Sigmoid colon (tissue), 7 donors: Measurements from ENCODE around the gene SUGCT. TPM values are rescaled to one million over a fixed set of nuclear protein-coding genes. Genes with fewer than 3 reads are reported as not detected.
"Not testable (repeated sequence)": the region's sequence is repeated elsewhere in the genome, so short reads cannot be mapped to it uniquely, and the experiment has no call there.

ENCODE experiments used
- DNase-seq: peaks from one replicate; pipeline ENCODE4 v3.0.0-alpha.2; 2019
- H3K27ac ChIP-seq, 4 donors: fragments of 200-600 bp; sonication (generic); one replicate each; pipeline ENCODE4 v1.5.1; 2016 to 2019; ENCODE audit warnings: mild to moderate bottlenecking in 1 of 4
- H3K27me3 ChIP-seq, 3 donors: fragments of 200-600 bp; sonication (generic); one replicate each; pipeline ENCODE4 v1.5.1; 2019; ENCODE audit warnings: mild to moderate bottlenecking in 1 of 3
- H3K36me3 ChIP-seq, 4 donors: fragments of 200-600 bp; sonication (generic); one replicate each; pipeline ENCODE4 v1.5.1; 2016 to 2019
- H3K4me1 ChIP-seq, 4 donors: fragments of 200-600 bp; sonication (generic); one replicate each; pipeline ENCODE4 v1.5.1; 2017 to 2019
- H3K4me3 ChIP-seq, 4 donors: fragments of 200-600 bp; sonication (generic); one replicate each; pipeline ENCODE4 v1.5.1; 2017 to 2019; ENCODE audit warnings: mild to moderate bottlenecking in 2 of 4, moderate library complexity in 1 of 4
- H3K9me3 ChIP-seq, 4 donors: fragments of 200-600 bp in 3 of 4; sonication (generic) in 3 of 4; one replicate each; pipeline versions ENCODE4 v1.5.1 to v1.6.1; 2013 to 2019
- CTCF ChIP-seq, 4 experiments: fragments of 450-650 bp in 3 of 4; fragments of 200-600 bp in 1 of 4; IDR thresholded peaks; one replicate each; pipeline ENCODE4 v1.5.1; 2016 to 2019; ENCODE audit warnings: antibody characterized with exemption in 4 of 4, mild to moderate bottlenecking in 3 of 4, moderate library complexity in 2 of 4
- EP300 ChIP-seq, 4 donors: sonication (generic); formaldehyde crosslinking; IDR thresholded peaks; one replicate each; pipeline ENCODE4 v1.6.1; 2017; ENCODE audit warnings: antibody characterized with exemption in 4 of 4
- POLR2A ChIP-seq, 2 donors: fragments of 450-650 bp; IDR thresholded peaks; one replicate each; pipeline ENCODE4 v1.6.1; 2016; ENCODE audit warnings: antibody characterized with exemption in 2 of 2, mild to moderate bottlenecking in 2 of 2, moderate library complexity in 2 of 2
- POLR2AphosphoS5 ChIP-seq, 4 donors: sonication (generic); formaldehyde crosslinking; IDR thresholded peaks; one replicate each; pipeline ENCODE4 v1.6.1; 2017; ENCODE audit warnings: antibody characterized with exemption in 4 of 4
- WGBS, 2 donors: extraction: QIAGEN DNeasy Blood & Tissue Kit; methylation state at CpG; one replicate each; pipeline ENCODE4 v1.1.7; 2013; 5-methylcytosine and 5-hydroxymethylcytosine counted together
- intact Hi-C: fragments of 100-400 bp; cut with DNase I; formaldehyde crosslinking; loops from one replicate; pipeline ENCODE4 v1.15.1; 2023
- polyA plus RNA-seq, 3 donors: library from polyadenylated mRNA; stranded (reverse); fragments of 200-250 nt; gene quantifications; one replicate each; pipeline ENCODE4 v1.2.3, GENCODE V29; 2013
- total RNA-seq, 4 donors: library from RNA; depleted of rRNA; stranded (reverse); fragments of >200 nt; gene quantifications; one replicate each; pipeline ENCODE4 v1.1.0, GENCODE V29; 2016
- donor health status: healthy with polysubstance abuse.
- donor health status: Bipolar disorder and iron deficiency.
- donor health status: healthy.

The SUGCT gene
- total and polyA plus RNA-seq, 7 donors: 2.3 to 25.9 (median 6.3) TPM

- no peak for DNase-seq
- Histone ChIP-seq H3K36me3 (no peaks in the 10 kb centered on the region), H3K4me3 (no peak overlapping the region), H3K27ac (no peak overlapping the region), H3K4me1 (peaks cover 0 to 8% (median 4%) of the 10 kb centered on the region in 4 donors), H3K27me3 (no peaks in the 10 kb centered on the region), H3K9me3 (no peaks in the 10 kb centered on the region)
- 86 to 91% methylated on average over 5 of the region's 5 CpGs for WGBS, 2 donors
- intact Hi-C loops: no loop called here
- no peak for TF ChIP-seq EP300 (IDR thresholded peaks at IDR 0.05)
- no peak for TF ChIP-seq CTCF (IDR thresholded peaks at IDR 0.05)
- no peak for TF ChIP-seq POLR2AphosphoS5 (IDR thresholded peaks at IDR 0.05)
- no peak for TF ChIP-seq POLR2A (IDR thresholded peaks at IDR 0.05)
These were observed 4.2 kb downstream of the SUGCT start for GRCh38 chr7:40138973-40139372.

GRCh38 chr7:40139891-40140290 is 5.1 kb downstream of the SUGCT start:
- intact Hi-C loops, H3K36me3 ChIP-seq, H3K27me3 ChIP-seq, H3K4me3 ChIP-seq, H3K27ac ChIP-seq, DNase-seq, H3K9me3 ChIP-seq, H3K4me1 ChIP-seq: not testable (repeated sequence)
- 97% methylated on average over 13 of the region's 13 CpGs for WGBS, 2 donors

GRCh38 chr7:40141916-40142315 is 7.1 kb downstream of the SUGCT start:
- DNase-seq, H3K4me3 ChIP-seq, H3K9me3 ChIP-seq, H3K27me3 ChIP-seq, H3K4me1 ChIP-seq, H3K36me3 ChIP-seq, H3K27ac ChIP-seq, intact Hi-C loops: not testable (repeated sequence)
- WGBS, 2 donors: 65 to 82% methylated on average over 5 of the region's 5 CpGs

- H3K4me1 ChIP-seq, H3K36me3 ChIP-seq, H3K27me3 ChIP-seq, DNase-seq, H3K27ac ChIP-seq, H3K4me3 ChIP-seq, H3K9me3 ChIP-seq, intact Hi-C loops: not testable (repeated sequence)
- 16 to 61% methylated on average over 3 of the region's 3 CpGs for WGBS, 2 donors
These were observed 10.9 kb downstream of the SUGCT start for GRCh38 chr7:40145596-40146130.

GRCh38 chr7:40147371-40148246 is 12.8 kb downstream of the SUGCT start:
- WGBS, 2 donors: 84 to 87% methylated on average over 19 of the region's 19 CpGs
- intact Hi-C loops: no loop called here
- H3K4me3 ChIP-seq: no peak overlapping the region
- no peaks in the 10 kb centered on the region for H3K9me3 ChIP-seq
- H3K27me3 ChIP-seq: no peaks in the 10 kb centered on the region
- no peak overlapping the region for H3K27ac ChIP-seq
- H3K36me3 ChIP-seq: no peaks in the 10 kb centered on the region
- no peaks in the 10 kb centered on the region for H3K4me1 ChIP-seq
- DNase-seq: no peak
- TF ChIP-seq CTCF (IDR thresholded peaks at IDR 0.05): no peak
- no peak for TF ChIP-seq EP300 (IDR thresholded peaks at IDR 0.05)
- no peak for TF ChIP-seq POLR2AphosphoS5 (IDR thresholded peaks at IDR 0.05)
- TF ChIP-seq POLR2A (IDR thresholded peaks at IDR 0.05): no peak

- H3K36me3 ChIP-seq, H3K4me3 ChIP-seq, DNase-seq, H3K27ac ChIP-seq, H3K27me3 ChIP-seq, intact Hi-C loops, H3K9me3 ChIP-seq, H3K4me1 ChIP-seq: not testable (repeated sequence)
- 94 to 96% methylated on average over 7 of the region's 7 CpGs for WGBS, 2 donors
These were observed 13.4 kb downstream of the SUGCT start for GRCh38 chr7:40148247-40148580.

GRCh38 chr7:40148671-40149070 is 13.9 kb downstream of the SUGCT start:
- 91 to 95% methylated on average over 2 of the region's 2 CpGs for WGBS, 2 donors
- intact Hi-C loops: no loop called here
- H3K9me3 ChIP-seq: no peaks in the 10 kb centered on the region

More at GRCh38 chr7:40148671-40149070, 13.9 kb downstream of the SUGCT start:
- no peaks in the 10 kb centered on the region for H3K27me3 ChIP-seq
- DNase-seq: no peak
- H3K36me3 ChIP-seq: no peaks in the 10 kb centered on the region
- TF ChIP-seq POLR2AphosphoS5 (IDR thresholded peaks at IDR 0.05) (no peak), CTCF (IDR thresholded peaks at IDR 0.05) (no peak), EP300 (IDR thresholded peaks at IDR 0.05) (no peak)
- no peaks in the 10 kb centered on the region for H3K4me1 ChIP-seq
- no peak overlapping the region for H3K4me3 ChIP-seq
- H3K27ac ChIP-seq: no peak overlapping the region
